ENCODE measurements around the gene C18orf63. TPM values are rescaled to one million over a fixed set of nuclear protein-coding genes. Genes with fewer than 3 reads are reported as not detected.

C18orf63 gene
- total RNA-seq, 1 donor from 2014 or later = 0.65 TPM

GRCh38 chr18:74407888-74408287 lies 92.2 kb downstream of the C18orf63 start:
- no peaks in the 10 kb centered on the region for H3K9me3 ChIP-seq
- DNase-seq (no peak), ATAC-seq (no peak)
- intact Hi-C loops (cut with DNase I) = no loop called here
- no peak for TF ChIP-seq CTCF (IDR thresholded peaks at IDR 0.05)
- no peak overlapping the region for H3K27ac ChIP-seq
- H3K4me1 ChIP-seq = no peaks in the 10 kb centered on the region
- no peak overlapping the region for H3K4me3 ChIP-seq
- no peaks in the 10 kb centered on the region for H3K36me3 ChIP-seq
- peaks cover 16% of the 10 kb centered on the region for H3K27me3 ChIP-seq (ENCODE audit: low read depth)

Other genes starting within 250 kb of the C18orf63 start
- 4.2 TPM for gene FBXO15, start 168.0 kb upstream of the C18orf63 start, total RNA-seq
- gene TIMM21, start 167.3 kb upstream of the C18orf63 start, total RNA-seq = 21.6 TPM
- 458 TPM for gene CYB5A, start 23.9 kb upstream of the C18orf63 start, total RNA-seq
- not detected for gene DIPK1C, start 141.5 kb downstream of the C18orf63 start, total RNA-seq
- gene CNDP2, start 180.5 kb downstream of the C18orf63 start, total RNA-seq = 237 TPM
- not detected for gene CNDP1, start 218.7 kb downstream of the C18orf63 start, total RNA-seq